Mononuclear cell (primary cell): Measurements from ENCODE around the gene SEMA4D. TPM values are rescaled to one million over a fixed set of nuclear protein-coding genes. Genes with fewer than 3 reads are reported as not detected.

Experiments used
- H3K27me3 ChIP-seq: 2 replicates; pipeline ENCODE4 v1.6.0; 2011; ENCODE audit warnings: low read length, control low read depth; ENCODE audit not compliant: insufficient read depth
- H3K4me1 ChIP-seq: 2 replicates; pipeline ENCODE4 v1.5.1; 2011; ENCODE audit warnings: mild to moderate bottlenecking, low read length, control low read depth; ENCODE audit not compliant: insufficient read depth
- H3K4me3 ChIP-seq: 2 replicates; pipeline ENCODE4 v1.5.1; 2011; ENCODE audit warnings: mild to moderate bottlenecking, low read length, moderate library complexity
- H3K9me3 ChIP-seq: 2 replicates; pipeline ENCODE4 v1.5.1; 2011; ENCODE audit warnings: low read depth, mild to moderate bottlenecking, control low read depth, low read length
- total RNA-seq: library from RNA; depleted of rRNA; stranded (reverse); fragments of >200 nt; gene quantifications from one replicate; pipeline ENCODE4 v1.2.3, GENCODE V29; 2012

Gene SEMA4D, protein sequence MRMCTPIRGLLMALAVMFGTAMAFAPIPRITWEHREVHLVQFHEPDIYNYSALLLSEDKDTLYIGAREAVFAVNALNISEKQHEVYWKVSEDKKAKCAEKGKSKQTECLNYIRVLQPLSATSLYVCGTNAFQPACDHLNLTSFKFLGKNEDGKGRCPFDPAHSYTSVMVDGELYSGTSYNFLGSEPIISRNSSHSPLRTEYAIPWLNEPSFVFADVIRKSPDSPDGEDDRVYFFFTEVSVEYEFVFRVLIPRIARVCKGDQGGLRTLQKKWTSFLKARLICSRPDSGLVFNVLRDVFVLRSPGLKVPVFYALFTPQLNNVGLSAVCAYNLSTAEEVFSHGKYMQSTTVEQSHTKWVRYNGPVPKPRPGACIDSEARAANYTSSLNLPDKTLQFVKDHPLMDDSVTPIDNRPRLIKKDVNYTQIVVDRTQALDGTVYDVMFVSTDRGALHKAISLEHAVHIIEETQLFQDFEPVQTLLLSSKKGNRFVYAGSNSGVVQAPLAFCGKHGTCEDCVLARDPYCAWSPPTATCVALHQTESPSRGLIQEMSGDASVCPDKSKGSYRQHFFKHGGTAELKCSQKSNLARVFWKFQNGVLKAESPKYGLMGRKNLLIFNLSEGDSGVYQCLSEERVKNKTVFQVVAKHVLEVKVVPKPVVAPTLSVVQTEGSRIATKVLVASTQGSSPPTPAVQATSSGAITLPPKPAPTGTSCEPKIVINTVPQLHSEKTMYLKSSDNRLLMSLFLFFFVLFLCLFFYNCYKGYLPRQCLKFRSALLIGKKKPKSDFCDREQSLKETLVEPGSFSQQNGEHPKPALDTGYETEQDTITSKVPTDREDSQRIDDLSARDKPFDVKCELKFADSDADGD
- total RNA-seq: 126 TPM

DNA sequence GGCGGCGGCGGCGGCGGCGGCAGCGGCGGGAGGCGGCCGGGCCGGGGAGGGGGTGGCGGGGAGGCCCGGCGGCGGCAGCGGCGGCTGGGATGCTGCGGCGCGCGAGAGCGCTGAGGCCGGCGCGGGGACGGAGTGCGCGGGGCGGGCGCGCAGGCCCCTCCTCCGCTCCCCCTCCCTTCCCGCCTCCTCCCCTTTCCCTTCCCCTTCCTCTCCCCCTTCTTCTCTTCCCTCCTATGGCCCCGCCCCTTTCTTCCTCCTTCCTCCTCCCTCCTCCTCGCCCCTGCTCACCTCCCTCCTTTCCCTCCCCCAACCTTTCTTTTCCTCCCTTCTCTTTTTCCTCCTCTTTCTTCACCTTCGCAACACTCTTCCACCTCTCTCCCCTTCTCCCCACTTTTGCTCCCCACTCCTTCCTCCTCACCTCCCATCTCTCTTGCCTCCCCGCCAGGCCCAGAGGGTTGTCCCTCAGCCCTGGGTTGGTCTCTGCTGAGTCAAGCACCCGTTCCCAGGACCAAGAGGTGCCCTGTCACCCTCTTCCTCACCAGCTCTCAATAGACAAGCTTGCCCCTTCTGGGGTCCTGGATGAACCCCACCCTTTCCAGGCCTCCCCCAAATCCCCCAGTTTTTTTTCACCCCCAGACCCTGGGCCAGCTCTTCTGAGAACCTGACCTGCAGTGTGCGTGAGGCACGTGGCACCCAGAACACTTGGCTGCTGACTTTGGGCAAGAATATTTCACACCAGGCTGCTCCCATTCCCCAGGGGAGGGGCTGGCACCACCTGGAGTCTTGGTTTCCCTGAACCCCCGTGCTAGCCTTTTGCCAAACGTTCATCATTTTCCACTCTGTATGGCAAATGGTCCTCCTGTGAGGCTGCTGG is at the start of gene SEMA4D:
SEMA4D (minus strand) TSS at position 136 of the 874 bp plus-strand sequence. CDS start 92,657 bp downstream, outside the sequence.
- Histone ChIP-seq H3K27me3 (no peaks in the 10 kb centered on the region), H3K4me3 (peak within 1 kb of the TSS; percentile 71), H3K4me1 (peaks cover 88% of the 10 kb centered on the region), H3K9me3 (no peaks in the 10 kb centered on the region)

DNA sequence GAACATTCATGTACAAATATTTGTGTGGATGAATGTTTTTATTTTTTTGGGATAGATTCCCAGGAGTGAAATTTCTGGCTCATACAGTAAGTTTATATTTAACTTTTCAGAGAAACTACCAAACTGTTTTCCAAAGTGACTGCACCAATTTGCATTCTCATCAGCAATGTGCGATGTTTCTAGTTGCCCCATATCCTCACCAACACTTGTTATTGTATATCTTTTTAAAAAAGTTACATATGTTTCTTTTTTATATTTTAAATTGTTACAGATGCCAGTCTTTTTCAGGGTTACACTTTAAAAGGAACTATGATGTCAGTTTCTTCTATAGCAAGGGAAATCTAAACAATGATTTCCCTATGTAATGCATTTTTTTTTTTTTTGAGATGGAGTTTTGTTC is 49.1 kb upstream of the SEMA4D start:
- H3K9me3 ChIP-seq: peaks cover 9% of the 10 kb centered on the region
- no peak overlapping the region for H3K4me3 ChIP-seq
- H3K4me1 ChIP-seq: peaks cover 29% of the 10 kb centered on the region
- no peaks in the 10 kb centered on the region for H3K27me3 ChIP-seq

DNA sequence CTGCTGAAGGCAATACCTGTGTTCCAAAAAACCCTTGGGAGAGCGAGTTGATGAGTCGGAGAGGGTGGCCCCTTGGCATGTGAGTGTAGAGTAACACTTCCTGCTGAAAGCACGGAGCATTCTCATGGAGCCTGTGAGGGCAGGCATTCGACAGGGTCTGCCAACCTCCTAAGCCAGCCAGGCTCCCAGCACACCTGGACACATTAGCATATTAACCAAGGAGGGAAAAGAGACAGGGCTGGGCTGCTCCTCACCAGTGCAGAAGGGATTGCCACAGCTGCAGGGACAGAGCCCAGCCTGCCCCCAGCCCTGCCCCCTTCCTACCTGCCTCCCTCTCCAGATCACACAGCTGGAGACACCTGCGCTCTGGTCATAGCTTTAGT is 46.4 kb upstream of the SEMA4D start:
- Histone ChIP-seq H3K27me3 (no peaks in the 10 kb centered on the region), H3K9me3 (peaks cover 9% of the 10 kb centered on the region), H3K4me3 (no peak overlapping the region), H3K4me1 (peaks cover 34% of the 10 kb centered on the region)

DNA sequence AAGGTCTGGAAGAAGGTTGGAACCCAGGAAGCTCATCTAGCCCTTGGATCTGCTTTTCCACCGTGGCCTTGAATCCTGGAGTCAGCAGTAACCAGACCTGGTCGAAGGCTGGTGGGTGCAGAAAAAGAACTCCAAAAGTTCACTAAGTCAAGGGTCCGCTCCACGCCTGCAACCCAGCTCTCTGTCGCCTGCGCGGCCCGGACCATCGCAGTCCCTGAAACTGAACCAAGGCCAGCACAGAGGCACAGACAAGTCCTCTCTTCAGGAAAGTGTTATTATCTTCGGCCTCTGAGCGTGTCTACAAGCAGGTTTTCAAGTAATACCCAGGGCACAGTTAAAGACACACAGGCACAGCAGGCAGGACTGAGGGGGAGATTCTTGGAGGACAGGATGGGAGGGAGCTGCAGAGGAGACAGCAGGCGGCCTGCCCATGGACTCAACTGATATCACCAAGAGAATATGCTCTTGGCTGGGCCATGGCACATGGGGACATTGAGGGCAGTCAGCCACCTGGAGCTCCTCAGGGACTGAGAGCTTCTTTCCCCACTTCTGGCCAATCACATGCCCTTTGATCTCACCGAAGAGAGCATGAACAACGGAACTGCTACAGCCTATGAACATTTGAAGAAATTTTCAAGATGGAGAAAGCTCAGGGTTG is 45.8 kb upstream of the SEMA4D start:
- Histone ChIP-seq H3K4me1 (peaks cover 34% of the 10 kb centered on the region), H3K9me3 (peaks cover 9% of the 10 kb centered on the region), H3K4me3 (no peak overlapping the region), H3K27me3 (no peaks in the 10 kb centered on the region)

GRCh38 chr9:89543111-89543510 is 45.2 kb upstream of the SEMA4D start:
- Histone ChIP-seq H3K9me3 (peaks cover 9% of the 10 kb centered on the region), H3K4me1 (peaks cover 34% of the 10 kb centered on the region), H3K27me3 (no peaks in the 10 kb centered on the region), H3K4me3 (no peak overlapping the region)

GRCh38 chr9:89542401-89543021 is 44.6 kb upstream of the SEMA4D start:
- H3K4me3 ChIP-seq: no peak overlapping the region
- peaks cover 9% of the 10 kb centered on the region for H3K9me3 ChIP-seq
- H3K4me1 ChIP-seq: peaks cover 35% of the 10 kb centered on the region
- no peaks in the 10 kb centered on the region for H3K27me3 ChIP-seq

DNA sequence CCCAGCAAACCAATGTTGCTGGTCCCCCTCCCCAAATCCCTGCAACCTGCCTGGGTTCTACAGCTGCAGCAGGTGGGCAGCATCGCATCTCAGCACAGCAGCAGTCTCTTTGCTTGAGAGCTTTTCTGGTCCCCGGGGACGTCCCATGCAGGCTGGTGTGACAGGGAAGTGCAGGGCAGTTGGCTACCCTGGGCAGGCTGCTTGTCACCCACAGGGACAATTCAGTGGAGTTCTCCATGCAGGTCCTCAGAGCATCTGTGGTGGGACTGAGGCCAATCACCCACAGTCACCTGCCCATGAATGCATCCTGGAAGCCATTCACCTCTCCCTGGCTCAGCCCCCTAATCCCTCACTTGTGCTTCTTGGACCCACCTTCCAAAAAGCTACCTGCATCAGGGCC is 43.9 kb upstream of the SEMA4D start:
- Histone ChIP-seq H3K27me3 (no peaks in the 10 kb centered on the region), H3K4me1 (peaks cover 42% of the 10 kb centered on the region), H3K9me3 (peaks cover 9% of the 10 kb centered on the region), H3K4me3 (no peak overlapping the region)

- Histone ChIP-seq H3K4me1 (peaks cover 66% of the 10 kb centered on the region), H3K27me3 (no peaks in the 10 kb centered on the region), H3K4me3 (no peak overlapping the region), H3K9me3 (no peaks in the 10 kb centered on the region)
Observed at GRCh38 chr9:89539374-89539773, 41.5 kb upstream of the SEMA4D start.

DNA sequence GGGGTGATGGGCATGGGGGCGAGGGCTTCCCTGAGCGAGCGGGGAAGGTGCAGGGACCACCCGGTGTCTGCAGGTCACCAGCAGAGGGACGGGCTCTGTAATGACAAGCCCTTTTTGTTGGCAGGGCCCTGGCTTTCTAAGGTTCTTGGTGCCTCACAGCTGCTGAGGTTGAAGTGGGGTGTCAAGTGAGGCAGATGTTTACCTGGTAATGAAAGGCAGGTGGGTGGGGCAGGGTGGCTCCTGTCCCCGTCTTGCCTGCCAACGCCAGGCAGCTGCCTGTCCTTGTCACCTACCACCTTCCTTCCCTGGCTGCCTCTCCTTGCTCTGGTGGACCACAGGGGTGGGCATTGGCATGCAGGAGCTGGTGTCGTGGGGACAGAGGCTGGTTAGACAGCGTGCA is 41.0 kb upstream of the SEMA4D start:
- H3K9me3 ChIP-seq: no peaks in the 10 kb centered on the region
- no peaks in the 10 kb centered on the region for H3K27me3 ChIP-seq
- H3K4me3 ChIP-seq: no peak overlapping the region
- peaks cover 69% of the 10 kb centered on the region for H3K4me1 ChIP-seq

GRCh38 chr9:89537166-89537565 is 39.3 kb upstream of the SEMA4D start:
- H3K9me3 ChIP-seq: no peaks in the 10 kb centered on the region
- H3K27me3 ChIP-seq: no peaks in the 10 kb centered on the region
- H3K4me3 ChIP-seq: no peak overlapping the region
- H3K4me1 ChIP-seq: peaks cover 85% of the 10 kb centered on the region

GRCh38 chr9:89536600-89536999 is 38.7 kb upstream of the SEMA4D start:
- H3K27me3 ChIP-seq: no peaks in the 10 kb centered on the region
- no peaks in the 10 kb centered on the region for H3K9me3 ChIP-seq
- H3K4me3 ChIP-seq: no peak overlapping the region
- peaks cover 87% of the 10 kb centered on the region for H3K4me1 ChIP-seq

DNA sequence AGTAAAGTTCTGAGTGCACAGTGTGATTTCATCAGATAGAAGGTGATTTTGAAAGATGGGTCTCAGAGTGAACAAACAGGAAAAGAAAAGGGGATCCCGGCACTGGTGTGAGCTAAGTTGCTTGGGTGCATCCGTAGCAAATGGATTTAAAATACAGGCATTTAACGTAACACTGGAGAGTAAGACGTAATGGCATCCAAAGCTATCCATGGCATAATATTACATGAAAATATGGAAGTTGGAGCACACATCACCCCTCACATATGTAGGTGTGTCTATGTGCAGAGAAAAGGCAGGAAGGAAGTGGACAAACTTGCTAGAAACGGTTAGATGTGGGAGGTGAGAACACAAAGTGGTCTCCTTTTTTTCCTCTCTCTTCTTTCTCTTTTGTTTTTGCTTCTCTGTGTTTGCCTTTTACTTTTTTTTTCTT is 38.2 kb upstream of the SEMA4D start:
- H3K4me3 ChIP-seq: no peak overlapping the region
- peaks cover 87% of the 10 kb centered on the region for H3K4me1 ChIP-seq
- H3K27me3 ChIP-seq: no peaks in the 10 kb centered on the region
- no peaks in the 10 kb centered on the region for H3K9me3 ChIP-seq

GRCh38 chr9:89535461-89535860 is 37.5 kb upstream of the SEMA4D start:
- Histone ChIP-seq H3K4me1 (peaks cover 94% of the 10 kb centered on the region), H3K27me3 (no peaks in the 10 kb centered on the region), H3K4me3 (no peak overlapping the region), H3K9me3 (no peaks in the 10 kb centered on the region)
